HG03457 (cell line): Measurements from ENCODE around the gene TLR10.
A peak's percentile ranks its signal among the peaks of the same experiment; 100 is the strongest.

ENCODE experiments used
- ATAC-seq: cut with Tn5 transposase; IDR thresholded peaks from one replicate; pipeline ENCODE4 v1.9.1; 2021; ENCODE audit warnings: moderate number of reproducible peaks; ENCODE audit not compliant: unreplicated experiment

Gene TLR10

DNA sequence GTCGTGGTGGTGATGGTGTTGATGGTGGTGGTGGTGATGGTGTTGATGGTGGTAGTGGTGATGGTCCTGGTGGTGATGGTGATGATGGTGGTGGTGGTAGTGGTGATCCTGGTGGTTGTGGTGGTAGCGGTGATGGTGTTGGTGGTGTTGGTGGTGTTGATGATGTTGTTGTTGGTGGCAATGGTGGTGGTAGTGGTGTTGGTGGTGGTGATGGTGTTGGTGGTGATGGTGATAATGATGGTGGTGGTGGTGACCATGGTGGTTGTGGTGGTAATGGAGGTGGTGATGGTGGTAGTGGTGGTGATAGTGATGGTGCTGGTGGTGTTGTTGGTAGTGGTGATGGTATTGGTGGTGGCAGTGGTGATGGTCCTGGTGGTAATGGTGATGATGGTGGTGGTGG, 49.1 kb downstream of the TLR10 start:
- ATAC-seq: no peak

DNA sequence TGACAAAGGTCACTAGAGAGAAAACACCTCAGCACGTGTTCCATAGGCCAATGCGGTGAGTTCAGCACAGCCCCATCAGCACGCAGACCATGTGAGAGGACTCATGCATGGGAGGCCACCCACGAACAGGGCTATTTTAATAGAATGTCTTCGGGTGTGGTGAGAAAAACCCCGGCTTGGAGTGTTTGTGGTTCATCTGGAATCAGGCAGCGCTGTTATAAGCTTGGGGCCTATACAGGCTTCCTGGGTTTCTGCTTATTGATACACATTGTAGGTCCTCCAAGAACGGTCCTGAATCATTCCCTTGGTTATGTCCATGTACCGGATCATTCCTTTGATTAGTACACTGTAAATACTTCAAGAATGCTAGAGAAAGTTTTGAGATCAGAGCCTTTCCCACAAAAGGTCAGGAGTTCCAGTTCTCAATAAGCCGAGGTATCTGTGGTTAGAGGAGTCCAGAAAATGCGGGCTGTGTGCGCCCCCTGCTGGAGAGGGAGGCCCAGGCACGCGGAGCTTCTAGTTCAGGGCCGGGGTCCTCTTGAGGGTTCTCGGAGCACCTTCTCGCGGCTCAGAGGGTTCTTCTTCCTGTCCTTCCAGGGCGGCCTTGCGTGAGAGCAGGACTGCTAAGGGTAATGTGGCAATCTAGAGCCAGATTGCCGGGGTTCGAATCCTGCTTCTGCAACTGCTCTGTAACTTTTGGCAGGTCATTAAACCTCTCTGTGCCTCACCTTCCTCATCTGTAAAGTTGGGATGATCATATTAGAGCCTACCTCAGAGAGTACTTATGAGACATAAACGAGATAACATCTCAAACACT, 51.8 kb downstream of the TLR10 start:
- peak; percentile 71 for ATAC-seq

DNA sequence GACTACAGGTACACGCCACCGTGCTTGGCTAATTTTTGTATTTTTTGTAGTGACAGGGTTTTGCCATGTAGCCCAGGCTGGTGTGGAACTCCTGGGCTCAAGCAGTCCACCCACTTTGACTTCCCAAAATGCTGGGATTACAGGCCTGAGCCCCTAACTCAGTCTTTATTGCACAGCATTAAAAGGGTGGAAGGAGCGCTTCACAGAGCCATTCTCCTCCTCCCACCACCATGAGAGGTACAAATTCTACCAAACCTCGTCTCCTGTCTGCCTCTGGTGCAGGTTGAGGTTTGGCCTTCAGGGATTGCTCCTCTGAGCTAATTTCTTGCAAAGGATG, 52.3 kb downstream of the TLR10 start:
- ATAC-seq: no peak

DNA sequence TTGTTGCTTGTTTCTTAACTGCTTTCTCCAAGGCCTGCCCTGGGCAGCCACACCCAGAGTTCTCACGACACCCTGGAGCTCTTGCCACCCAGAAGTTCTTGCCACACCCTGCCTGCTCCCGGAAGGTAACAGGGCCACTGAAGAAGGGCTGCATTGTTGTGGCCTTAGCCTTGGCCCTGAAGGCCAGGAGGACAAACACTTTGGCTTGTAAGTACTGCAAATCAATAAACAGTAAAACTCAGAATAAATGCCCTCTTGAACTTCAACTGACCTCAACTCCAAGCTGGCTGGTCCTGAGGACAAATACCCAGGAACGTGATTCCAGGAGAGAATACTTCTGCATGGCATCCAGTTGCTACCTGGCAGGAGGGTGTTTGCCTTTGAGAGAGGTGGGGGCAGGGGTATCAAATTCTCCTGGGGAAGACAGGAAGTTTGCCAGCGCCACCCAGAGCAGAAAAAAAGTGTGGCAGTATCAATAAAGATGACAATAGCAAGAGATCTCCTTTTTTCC, 54.1 kb downstream of the TLR10 start:
- ATAC-seq: no peak

DNA sequence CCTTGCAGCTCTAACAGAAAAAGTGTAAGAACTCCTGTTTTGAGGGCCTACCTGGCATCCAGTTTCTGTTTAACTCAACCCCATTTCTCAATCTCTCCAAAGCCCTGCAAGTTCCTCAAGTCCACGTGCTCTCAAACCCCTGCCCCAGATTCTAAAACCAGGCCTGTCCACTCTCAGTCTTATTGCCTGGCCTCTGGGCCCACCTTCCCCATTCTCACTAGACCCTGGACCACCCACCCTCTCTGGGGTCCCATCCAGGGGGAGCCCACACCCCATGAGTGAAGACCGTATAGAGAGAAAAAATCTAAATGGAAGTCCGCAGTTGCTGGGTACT, 58.3 kb downstream of the TLR10 start:
- ATAC-seq: no peak

DNA sequence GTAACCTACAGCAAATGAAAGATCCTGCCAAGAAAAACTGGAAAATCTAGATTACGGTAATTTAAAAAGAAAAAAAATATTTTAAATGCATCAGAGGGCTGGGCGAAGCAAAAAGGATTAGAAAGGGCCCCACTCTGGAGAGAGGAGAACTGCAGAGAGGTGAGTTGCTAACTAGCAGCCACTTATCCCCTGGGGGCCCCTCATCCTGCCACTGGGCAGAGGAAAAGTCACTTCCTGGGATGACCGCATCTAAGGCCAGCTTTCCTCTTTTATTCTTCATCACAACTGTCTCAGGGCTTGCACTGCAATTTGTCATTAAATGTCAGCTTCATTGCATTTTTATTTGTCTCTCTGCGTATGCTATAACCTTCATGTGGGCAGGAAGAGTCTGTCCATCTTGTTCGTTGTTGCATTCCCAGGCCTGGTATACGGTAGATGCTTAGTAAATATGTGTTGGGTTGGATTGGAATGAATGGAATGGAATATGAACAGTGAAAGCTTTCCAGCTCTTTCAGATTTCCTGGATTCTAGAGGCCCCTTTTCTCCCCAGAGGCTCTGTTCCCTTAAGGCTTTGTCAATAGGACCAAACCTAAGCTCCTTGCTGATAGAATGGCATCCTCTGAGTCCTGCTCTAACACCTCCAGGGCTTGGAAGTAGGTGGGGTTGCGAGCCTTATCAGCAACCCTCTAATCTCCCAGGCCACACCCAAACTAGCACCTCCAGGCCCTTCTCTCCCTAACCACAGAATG, 58.9 kb downstream of the TLR10 start:
- no peak for ATAC-seq

DNA sequence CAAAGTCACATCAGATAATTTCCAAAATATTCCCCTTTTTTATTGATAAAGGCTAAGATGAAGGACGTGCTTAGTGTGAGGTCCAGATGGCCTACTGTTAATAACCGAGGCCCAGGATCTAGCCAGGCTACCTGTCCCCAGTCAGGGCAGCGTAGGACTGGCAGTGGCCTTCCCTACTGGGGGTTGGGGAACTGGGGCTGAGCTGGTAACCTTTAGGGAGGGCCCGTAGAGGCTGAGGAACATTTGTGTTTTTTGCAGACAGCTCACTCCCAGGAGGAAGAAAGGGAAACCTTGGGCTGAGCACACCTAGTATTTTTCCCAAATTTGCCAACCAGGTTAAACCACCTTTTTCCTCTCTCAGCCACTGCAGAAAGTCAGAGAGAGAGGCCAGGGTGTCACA, 59.7 kb downstream of the TLR10 start:
- ATAC-seq: no peak
